ENCODE results near the gene LAMA3. TPM values are rescaled to one million over a fixed set of nuclear protein-coding genes. Genes with fewer than 3 reads are reported as not detected.

Gene LAMA3
- total RNA-seq, 1 donor: 5.2 TPM

GRCh38 chr18:23998820-23999219 lies 309.6 kb downstream of the LAMA3 start:
- no peak for TF ChIP-seq CTCF (IDR thresholded peaks at IDR 0.05; ENCODE audit: insufficient read depth, low read depth, low read length)
- DNase-seq (ENCODE audit: low read depth): no peak
- no peak overlapping the region for H3K4me3 ChIP-seq (ENCODE audit: low read depth, low read length)

DNA sequence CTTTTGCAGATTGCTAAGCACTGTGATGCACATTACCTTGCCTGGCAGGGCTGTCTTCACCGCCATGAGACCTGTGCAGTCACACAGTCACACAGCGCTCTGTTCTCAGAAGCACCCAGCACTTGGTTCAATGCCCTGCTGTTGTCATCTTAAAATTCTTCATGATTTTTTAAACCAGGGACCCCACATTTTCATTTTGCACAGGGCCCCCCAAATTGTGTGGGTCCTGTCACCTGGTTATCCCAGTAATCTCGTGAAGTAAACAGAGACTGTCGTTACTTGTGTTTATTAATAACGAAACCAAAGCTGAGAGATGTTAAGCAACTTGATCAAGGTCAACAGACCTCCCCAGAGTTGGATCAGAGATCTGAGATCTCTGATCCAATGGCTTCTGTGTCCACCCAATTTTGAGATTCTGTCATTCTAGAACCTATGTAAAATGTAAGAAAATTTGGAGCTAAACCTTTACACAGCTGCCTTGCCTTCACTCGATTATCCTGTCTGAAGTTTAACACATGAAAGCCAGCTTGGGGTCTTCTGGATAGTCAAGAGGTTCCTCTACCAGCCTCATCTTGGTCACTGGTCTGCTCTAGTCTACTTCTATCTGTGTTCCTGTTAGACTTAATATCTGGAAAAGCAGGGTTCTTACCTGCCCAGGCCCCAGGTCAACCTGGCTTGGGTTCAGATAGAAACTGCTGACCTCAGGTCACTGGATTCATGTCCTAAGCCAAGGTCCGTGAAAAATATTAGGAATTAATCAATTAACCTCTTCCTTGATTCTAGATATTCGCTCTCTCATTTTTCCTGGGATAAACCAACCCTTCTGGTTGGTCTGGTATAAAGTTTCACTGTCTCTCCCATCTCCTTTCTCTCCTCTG lies 311.6 kb downstream of the LAMA3 start:
- TF ChIP-seq CTCF (IDR thresholded peaks at IDR 0.05; ENCODE audit: insufficient read depth, low read depth, low read length): no peak
- DNase-seq (ENCODE audit: low read depth): no peak
- H3K4me3 ChIP-seq (ENCODE audit: low read depth, low read length): no peak overlapping the region

GRCh38 chr18:24002479-24002878 lies 313.2 kb downstream of the LAMA3 start:
- no peak for TF ChIP-seq CTCF (IDR thresholded peaks at IDR 0.05; ENCODE audit: insufficient read depth, low read depth, low read length)
- DNase-seq (ENCODE audit: low read depth): no peak
- no peak overlapping the region for H3K4me3 ChIP-seq (ENCODE audit: low read depth, low read length)

DNA sequence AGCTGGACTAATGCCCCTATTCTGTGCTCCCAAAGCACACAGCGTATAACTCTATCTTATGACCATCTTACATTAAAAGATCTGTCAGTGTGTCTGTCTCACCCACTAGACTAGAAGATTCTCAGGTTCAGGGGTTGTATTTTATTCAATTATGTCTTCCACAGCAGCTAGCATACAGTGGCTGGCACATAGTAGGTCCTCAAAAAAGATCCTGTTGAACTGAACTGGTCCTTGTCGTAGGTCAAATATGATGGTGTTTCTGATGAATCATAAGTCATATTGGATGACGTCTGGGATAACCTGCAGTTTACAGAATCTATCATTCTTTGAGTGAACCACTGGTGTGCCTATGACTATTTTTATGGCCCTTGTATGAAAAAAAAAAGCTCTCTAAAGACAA lies 314.0 kb downstream of the LAMA3 start:
- H3K4me3 ChIP-seq (ENCODE audit: low read depth, low read length): no peak overlapping the region
- no peak for DNase-seq (ENCODE audit: low read depth)
- TF ChIP-seq CTCF (IDR thresholded peaks at IDR 0.05; ENCODE audit: insufficient read depth, low read depth, low read length): no peak

- no peak for TF ChIP-seq CTCF (IDR thresholded peaks at IDR 0.05; ENCODE audit: insufficient read depth, low read depth, low read length)
- H3K4me3 ChIP-seq (ENCODE audit: low read depth, low read length): no peak overlapping the region
- DNase-seq (ENCODE audit: low read depth): no peak
These were observed 314.8 kb downstream of the LAMA3 start for GRCh38 chr18:24003903-24004640.

Other genes starting within 250 kb of the LAMA3 start
- 63.5 and 71.2 TPM in 2 replicates for gene RIOK3, start 236.2 kb upstream of the LAMA3 start, total RNA-seq
- gene RMC1, start 185.9 kb upstream of the LAMA3 start, total RNA-seq: 19.0 and 32.0 TPM in 2 replicates
- 34.5 and 38.4 TPM in 2 replicates for gene NPC1, start 102.9 kb upstream of the LAMA3 start, total RNA-seq
- 0.43 and 0.97 TPM in 2 replicates for gene ANKRD29, start 26.5 kb upstream of the LAMA3 start, total RNA-seq